SHP77 (cell line): ENCODE measurements around the gene RGS16.

Source experiments
- DNase-seq, 2 experiments: peaks; one replicate each; lab custom pipeline; 2025; lab: John Stamatoyannopoulos, UW

The RGS16 gene

DNA sequence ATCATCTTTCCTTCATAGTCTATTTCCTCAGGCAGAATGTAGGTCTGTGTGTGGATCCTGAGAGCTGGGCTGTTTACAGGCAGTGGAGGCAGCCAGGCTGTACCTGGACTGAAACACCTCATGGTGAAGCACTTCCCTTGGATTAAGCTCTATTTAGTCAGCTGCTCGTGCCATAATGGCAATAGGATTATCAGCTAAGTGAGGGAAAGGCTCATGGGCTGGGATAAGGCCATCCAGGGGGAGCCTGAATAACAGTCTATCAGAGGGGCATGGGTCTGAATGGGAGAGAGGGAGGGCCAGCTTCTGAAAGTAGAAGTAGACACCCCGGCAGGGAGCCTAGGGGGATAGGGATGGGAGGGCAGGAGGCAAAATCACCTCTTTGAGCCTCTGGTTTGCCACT, 23.5 kb downstream of the RGS16 start:
- DNase-seq = peak in 1 of 2 experiments; percentile 29

DNA sequence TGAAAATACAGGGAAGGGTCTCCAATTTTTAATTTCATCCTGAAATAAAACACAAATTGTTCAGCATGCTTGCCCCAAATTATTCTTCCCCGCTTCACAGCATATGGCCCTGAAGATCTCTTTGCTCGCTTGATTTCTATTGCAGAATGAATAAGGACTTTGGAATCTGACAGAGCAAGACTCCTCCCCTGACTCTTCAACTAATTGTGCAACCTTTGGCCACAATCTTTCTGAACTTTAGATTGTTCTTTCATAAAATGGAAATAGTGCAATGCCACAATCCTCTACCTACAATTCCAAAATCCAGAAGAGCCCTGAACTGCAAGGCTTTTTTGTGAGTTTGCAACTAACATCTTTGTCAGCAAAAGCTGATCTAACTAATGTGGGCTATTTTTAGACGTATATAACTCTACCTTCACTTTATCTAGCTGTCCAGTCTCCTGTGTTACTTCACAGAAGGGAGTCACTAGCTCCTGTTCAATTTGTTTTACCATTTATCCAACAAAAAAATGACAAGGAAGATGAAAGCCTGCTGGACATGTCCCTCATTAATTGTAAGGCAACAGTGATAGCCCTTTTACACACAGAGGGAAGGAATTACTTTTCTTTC, 28.5 kb downstream of the RGS16 start:
- no peak for DNase-seq

DNA sequence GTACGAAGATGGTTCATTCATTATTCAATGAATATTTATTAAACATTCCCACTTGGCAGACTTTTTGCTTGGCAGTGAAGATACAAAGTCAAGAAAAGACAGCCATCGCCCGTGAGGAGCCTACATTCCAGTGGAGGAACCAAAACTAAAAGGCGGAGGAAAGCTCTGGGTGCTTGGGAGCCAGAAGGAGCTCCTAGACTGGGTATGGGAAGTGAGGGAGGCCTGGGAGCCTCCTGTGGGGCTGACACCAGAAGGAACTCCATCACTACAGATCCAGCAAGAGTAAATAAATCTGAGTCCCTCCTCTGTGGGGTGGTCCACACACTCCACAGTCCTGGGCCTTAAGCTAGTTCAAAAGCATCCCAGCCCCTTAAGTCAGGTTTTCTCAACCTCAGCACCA, 30.0 kb downstream of the RGS16 start:
- DNase-seq = no peak

DNA sequence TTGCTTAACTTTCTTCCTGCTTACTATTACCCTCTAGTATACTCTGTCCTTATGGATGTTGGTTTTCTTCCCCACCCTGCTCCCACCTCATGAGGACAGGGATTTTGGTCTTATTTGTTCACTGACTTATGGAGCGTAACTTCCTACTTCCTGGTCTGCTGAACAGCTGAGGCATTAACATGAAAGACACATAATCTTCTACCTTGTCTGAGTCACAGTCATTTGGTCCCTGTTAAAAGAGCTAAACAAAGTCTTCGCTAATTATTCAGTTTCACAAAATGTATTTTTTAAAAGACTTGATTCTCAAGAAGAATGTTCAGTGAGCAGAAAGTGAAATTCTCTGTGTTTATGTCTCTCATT, 33.6 kb downstream of the RGS16 start:
- no peak for DNase-seq

DNA sequence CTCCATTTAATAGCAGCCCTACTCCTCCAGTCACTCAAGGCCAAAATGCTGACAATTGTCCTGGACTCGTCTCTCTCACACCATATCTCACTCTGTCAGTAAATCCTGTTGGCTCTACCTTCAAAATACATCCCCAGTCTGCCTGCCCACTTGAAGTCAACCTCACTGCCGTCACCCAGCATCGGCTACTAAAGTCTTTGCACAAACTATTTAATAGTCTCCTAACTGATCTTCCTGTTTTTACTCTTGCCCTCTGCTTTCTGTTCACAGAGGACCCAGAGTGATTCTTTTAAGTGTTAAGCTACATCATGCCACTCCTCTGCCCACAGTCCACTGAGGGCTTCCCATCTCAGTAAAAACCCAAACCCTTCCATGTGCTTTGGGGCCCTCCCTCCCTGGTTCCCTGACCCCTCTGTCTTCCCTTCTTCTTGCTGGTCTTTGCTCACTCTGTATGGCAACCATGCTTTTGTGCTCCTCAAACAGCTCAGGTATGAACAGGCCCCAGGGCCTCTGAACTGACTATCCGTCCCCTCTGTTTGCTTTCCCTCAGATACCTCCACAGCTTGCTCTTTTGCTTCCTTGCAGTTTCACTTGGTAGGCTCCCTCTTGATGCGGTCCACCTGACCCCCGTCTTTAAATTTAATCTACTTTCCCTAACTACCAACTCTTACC, 34.1 kb downstream of the RGS16 start:
- no peak for DNase-seq

DNA sequence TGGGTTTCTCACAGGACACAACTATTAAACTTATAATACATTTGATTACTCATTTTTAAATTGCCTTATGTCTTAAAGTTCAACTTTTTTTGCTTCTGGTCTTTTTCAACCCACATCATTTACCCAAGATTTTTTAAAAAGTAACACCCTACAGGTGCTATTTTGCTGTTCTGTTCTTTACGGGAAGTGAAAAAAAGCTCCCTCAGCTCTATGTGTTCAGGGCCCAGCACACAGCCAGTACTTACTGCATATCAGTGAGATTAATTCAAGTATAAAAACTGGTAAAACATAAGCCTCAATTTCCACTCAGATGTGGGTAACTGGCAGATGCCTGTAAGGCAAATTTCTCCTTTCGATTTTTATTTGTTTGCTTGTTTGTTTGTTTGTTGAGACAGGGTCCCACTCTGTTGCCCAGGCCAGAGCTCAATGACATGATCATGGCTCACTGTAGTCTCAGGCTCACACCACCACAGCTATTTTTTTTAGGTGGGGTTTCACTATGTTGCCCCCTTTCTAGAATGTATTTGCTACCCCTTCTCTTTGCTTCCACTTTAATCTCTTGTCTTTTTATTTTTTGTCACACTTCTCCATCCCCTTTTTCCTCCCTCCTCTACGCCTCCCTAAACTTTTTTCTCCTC, 35.4 kb downstream of the RGS16 start:
- DNase-seq = no peak

DNA sequence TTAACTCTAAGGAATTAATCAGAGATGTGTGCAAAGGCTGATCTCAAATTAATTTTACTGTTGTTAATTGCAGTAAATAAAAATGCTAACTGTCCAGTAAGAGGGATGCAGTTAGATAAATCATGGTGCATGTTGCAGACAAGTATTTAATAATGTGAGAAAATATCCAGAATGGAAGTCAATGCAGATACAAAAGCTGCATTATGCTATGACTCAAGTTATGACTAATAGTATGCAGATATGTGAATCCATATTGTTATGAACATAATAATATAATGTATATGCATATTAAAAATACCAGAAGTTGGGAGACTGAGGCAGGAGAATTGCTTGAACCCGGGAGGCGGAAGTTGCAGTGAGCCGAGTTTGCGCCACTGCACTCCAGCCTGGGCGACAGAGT, 36.6 kb downstream of the RGS16 start:
- no peak for DNase-seq

DNA sequence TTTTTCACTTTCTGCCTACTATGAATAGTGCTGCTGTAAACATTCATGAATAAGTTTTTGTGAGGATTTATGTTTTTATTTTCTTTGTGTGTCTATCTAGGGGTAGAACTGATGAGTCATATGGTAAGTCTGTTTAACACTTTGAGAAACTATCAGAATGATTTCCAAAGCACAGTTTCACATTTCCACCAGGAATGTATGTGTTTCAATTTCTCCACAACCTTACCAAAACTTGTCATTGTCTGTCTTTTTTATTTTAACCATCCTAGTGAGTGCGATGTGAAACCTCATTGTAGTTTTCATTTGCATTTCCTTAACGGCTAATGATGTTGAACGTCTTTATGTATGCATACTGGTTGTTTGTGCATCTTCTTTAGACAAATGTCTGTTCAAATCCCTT, 38.7 kb downstream of the RGS16 start:
- DNase-seq = no peak

DNA sequence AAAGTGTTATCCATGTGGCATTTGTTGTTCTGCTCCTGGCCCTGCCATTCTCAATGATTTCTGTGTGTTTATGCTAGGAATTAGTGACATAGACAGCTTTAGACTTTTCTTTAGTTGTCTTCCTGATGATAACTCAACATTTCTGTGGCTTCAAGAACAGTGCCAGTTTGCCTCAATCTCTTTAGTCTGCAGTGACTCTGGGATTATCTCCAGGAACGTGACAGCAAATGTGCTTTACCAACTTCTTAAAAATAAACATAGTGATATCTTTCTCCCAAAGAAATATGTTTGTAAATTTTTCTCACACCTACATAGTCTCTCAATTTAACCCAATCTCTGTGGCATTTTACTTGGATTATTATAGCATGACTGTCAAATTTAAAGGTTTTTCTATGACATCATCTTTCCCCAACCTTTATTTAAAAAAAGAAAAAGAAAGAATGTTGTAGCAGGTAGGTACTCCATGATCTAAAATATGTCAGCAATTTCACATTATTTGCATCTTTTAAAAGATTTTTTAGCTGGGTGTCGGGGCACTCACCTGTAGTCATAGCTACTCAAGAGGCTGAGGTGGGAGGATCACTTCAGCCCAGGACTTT, 39.7 kb downstream of the RGS16 start:
- DNase-seq = no peak

DNA sequence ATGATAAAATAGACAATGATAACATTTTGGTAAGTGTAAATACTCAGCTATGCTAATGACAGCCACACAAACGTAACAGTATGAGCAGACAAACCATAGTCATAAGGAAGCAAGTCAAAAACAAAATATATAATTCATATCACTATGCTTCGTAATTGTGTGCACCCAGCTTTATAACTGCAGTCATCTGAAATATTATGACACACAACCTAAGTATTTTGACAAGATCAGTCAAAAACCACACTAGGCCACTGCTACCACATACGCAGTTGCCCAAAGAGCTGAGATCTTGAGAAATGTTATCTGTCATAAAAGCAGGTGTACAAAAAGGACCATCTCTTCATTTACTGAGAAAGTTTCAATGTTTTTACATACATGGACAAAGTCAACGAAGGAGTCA, 41.1 kb downstream of the RGS16 start:
- no peak for DNase-seq

DNA sequence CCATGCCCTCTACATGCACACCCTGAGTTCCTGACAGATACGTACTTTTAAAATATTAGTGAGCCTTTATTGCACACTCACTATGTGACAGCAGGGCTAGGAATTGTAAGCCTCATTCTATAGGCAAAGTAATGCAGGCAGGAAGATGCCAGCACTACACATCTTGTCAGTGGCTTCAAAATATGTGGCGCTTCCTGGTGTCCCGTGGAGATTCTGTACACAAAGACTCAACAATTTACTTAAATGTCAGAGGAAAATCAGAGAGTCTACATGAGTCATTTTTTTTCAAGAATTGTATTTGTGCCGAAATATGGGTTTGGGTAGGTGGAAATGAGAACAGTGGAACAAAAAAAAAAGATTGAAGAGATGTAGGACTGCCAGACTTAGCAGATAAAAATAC, 42.7 kb downstream of the RGS16 start:
- no peak for DNase-seq

DNA sequence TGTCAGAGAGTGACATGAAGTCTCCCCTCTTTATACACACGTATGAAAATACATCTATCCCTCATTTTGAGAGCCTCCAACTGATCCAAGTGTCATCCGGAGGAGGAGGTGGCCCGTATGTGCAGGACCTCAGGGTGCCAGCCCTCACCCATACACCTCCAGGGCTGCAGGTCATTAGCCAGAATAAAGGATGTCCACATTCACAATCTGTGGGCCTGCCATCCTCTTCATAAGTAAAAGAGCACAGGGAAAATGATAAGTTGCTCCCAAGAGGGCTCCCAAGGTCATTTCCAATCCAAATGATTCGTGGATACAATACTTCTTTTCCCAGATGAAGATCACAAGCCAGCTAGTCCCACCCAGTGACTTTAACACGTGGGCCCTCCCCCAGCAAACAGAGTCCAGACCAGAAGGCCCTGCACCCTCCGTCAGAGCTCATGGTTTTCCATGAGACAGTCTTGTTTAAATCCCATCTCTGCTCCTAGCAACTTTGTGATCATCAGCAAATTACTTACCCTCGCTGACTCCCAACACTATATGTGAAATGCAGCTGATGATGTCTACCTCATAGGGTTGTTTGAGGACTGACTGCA, 43.7 kb downstream of the RGS16 start:
- DNase-seq = no peak

DNA sequence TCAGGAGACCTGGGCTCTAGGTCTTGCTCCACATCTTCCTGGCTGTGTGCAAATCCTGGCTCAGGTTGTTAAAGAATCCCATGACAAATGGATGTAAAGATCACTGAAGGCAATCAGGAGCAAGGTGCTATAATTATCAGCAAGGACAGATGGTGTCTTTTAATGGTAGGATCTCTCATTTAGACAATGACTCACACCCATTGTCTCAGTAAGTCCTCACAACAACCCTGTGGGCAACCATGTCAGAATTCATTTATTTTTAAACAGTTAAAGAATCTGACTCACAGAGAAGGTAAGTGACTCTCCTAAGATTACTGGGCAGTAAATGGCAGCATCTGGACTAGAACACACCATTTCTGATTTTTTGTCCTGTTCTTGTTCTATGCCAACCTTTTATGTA, 47.9 kb downstream of the RGS16 start:
- no peak for DNase-seq

DNA sequence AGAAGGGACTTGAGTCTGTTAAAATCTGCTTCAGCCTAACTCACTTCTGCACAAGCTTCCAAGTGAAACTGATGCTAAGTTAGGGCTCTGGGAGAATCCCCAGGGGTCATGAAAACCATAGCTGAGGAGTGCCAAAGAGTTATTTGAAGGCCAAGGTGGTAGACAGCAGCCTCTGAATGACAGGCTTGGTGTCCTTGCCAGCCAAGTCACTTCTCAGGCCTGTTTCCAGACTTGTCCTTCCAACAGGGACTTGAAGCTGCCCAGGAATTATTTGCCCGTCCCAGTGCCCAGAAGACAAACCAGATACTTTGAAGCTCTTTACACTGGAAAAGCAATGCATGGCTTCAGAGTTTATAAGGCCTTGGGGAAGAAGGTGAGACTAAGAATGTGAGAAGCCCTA, 48.7 kb downstream of the RGS16 start:
- DNase-seq = no peak

DNA sequence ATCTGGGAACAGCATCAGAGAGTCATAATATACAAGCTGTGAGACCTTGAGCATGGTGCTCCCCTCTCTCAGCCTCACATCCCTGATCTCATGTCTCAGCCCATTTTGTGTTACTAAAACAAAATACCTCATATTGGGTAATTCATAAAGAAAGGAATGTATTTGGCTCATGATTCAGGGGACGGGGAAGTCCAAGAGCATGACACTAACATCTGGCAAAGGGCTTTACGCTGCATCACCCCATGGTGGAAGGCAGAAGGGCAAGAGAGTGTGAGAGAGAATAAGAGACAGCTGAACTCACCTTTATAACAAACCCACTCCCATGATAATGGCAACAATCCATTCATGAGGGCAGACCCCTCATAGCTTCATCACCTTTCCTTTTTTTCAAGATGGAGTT, 51.7 kb downstream of the RGS16 start:
- no peak for DNase-seq

DNA sequence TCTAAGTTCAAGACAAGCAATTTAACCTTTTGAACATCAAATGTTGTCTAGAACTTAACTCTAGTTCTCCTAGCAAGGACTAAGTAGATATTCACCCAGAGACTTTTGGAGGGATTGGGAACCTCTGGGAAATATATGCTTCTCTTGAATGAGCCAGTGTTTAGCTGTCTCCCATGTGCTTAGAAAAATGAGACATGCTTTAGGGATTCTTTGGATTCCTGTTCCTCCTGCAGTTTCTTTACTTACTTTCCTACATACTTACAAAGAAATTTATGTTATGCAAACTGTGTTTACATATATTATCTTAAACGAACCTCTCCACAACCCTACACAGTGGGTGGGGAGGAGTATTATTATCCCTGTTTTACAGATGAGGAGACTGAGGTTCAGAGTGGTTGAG, 54.4 kb downstream of the RGS16 start:
- DNase-seq = no peak

DNA sequence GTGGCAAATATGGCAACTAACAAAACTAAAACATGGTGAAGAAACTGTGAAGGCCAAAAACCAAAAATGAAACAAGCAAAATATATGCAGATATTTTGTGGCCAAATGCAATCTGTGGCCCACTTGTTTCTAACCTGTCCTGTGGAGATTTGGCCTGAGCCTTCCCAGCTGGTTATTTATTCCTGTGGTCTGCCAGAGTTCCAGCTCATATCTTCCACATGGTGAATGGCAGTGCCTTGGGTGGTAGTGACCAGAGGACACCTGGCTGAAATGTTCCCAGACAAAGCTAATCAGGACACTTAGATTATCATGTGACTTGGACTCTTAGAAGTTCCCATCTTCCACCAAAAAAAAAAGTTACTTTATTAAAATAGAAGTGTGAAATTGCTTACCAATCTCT, 54.8 kb downstream of the RGS16 start:
- no peak for DNase-seq
